ENCODE measurements around the gene TBPL1. TPM values are rescaled to one million over a fixed set of nuclear protein-coding genes. Genes with fewer than 3 reads are reported as not detected.

Gene TBPL1
- total RNA-seq, 4 donors from 2014 or later = 0.85 to 9.1 (median 4.7) TPM

GRCh38 chr6:134039116-134039515 is 86.1 kb downstream of the TBPL1 start:
- no peak for ATAC-seq
- Histone ChIP-seq H3K4me1 (peaks cover 6 to 13% of the 10 kb centered on the region in 2 donors), H3K36me3 (no peaks in the 10 kb centered on the region), H3K4me3 (no peak overlapping the region), H3K9me3 (no peaks in the 10 kb centered on the region), H3K27me3 (no peaks in the 10 kb centered on the region), H3K27ac (no peak overlapping the region)
- no peak for TF ChIP-seq POLR2A (IDR thresholded peaks at IDR 0.05)
- intact Hi-C loops (cut with DNase I; ENCODE audit: low total_unique reads) (no loop called here), in situ Hi-C loops (cut with MboI; ENCODE audit: low sequenced_read_pairs in 4 of 4) (no loop called here)
- no peak for DNase-seq

Other genes with a start within 250 kb of the TBPL1 start
- gene TCF21, start 64.1 kb upstream of the TBPL1 start, total RNA-seq = under 1 TPM in 3 of 4 donors, not detected in 1; 0.24 to 0.41 (median 0.26) TPM
- 1 to 10 TPM; 2.0 to 4.7 (median 3.3) TPM for gene SLC2A12, start 99.4 kb downstream of the TBPL1 start, total RNA-seq

Data from gastrocnemius medialis (tissue), 4 donors.